CD8-positive, alpha-beta memory T cell (primary cell): Measurements from ENCODE around the gene TOPBP1. TPM values are rescaled to one million over a fixed set of nuclear protein-coding genes. Genes with fewer than 3 reads are reported as not detected.

Source experiments
- CTCF ChIA-PET: fragments of 350-600 bp; sonication (Branson Sonifier 250); formaldehyde crosslinking; loops from one replicate; lab custom pipeline; 2021; ENCODE audit warnings: antibody characterized with exemption; lab: Charles Lee
- POLR2A ChIA-PET: fragments of 350-600 bp; sonication (Branson Sonifier 250); formaldehyde crosslinking; loops from one replicate; lab custom pipeline; 2021; ENCODE audit warnings: antibody characterized with exemption; lab: Charles Lee
- DNase-seq, 5 donors: peaks; one replicate each; pipeline versions ENCODE4 v3.0.0 to v3.0.0-alpha.2; 2020 to 2022; ENCODE audit warnings: mixed read lengths in 1 of 5
- H3K27ac ChIP-seq: one replicate; pipeline ENCODE4 v1.7.0; 2013; ENCODE audit warnings: low read depth, mild to moderate bottlenecking, low read length, moderate library complexity
- H3K27me3 ChIP-seq: 2 replicates; pipeline ENCODE4 v1.7.0; 2013; ENCODE audit warnings: low read length, mild to moderate bottlenecking; ENCODE audit not compliant: insufficient read depth, poor library complexity, severe bottlenecking
- H3K36me3 ChIP-seq: 2 replicates; pipeline ENCODE4 v1.7.0; 2013; ENCODE audit warnings: mild to moderate bottlenecking, low read length, moderate library complexity; ENCODE audit not compliant: insufficient read depth
- H3K4me1 ChIP-seq: 2 replicates; pipeline ENCODE4 v1.7.0; 2013; ENCODE audit warnings: mild to moderate bottlenecking, low read length, moderate library complexity; ENCODE audit not compliant: insufficient read depth
- H3K4me3 ChIP-seq: 2 replicates; pipeline ENCODE4 v1.7.0; 2013; ENCODE audit warnings: mild to moderate bottlenecking, low read length
- H3K9me3 ChIP-seq: 2 replicates; pipeline ENCODE4 v1.7.0; 2013; ENCODE audit warnings: mild to moderate bottlenecking, low read length
- H3K27ac Mint-ChIP-seq, 8 donors: one replicate each; pipeline ENCODE4 v1.8.0; 2020 to 2021; ENCODE audit warnings: mixed read lengths in 8 of 8, mild to moderate bottlenecking in 6 of 8, inconsistent platforms in 3 of 8, moderate library complexity in 3 of 8
- H3K27me3 Mint-ChIP-seq, 2 donors: one replicate each; pipeline ENCODE4 v1.8.0; 2020 to 2021; ENCODE audit warnings: mixed read lengths in 2 of 2, mild to moderate bottlenecking in 1 of 2, moderate library complexity in 1 of 2
- H3K36me3 Mint-ChIP-seq, 3 donors: one replicate each; pipeline ENCODE4 v1.8.0; 2020 to 2021; ENCODE audit warnings: mixed read lengths in 3 of 3, inconsistent platforms in 1 of 3, mild to moderate bottlenecking in 1 of 3
- H3K4me1 Mint-ChIP-seq, 3 donors: one replicate each; pipeline ENCODE4 v1.8.0; 2020 to 2021; ENCODE audit warnings: mixed read lengths in 3 of 3, inconsistent platforms in 1 of 3, mild to moderate bottlenecking in 1 of 3
- H3K4me3 Mint-ChIP-seq, 7 donors: one replicate each; pipeline ENCODE4 v1.8.0; 2020 to 2021; ENCODE audit warnings: mixed read lengths in 7 of 7, mild to moderate bottlenecking in 6 of 7, moderate library complexity in 4 of 7, inconsistent platforms in 2 of 7
- H3K9me3 Mint-ChIP-seq, 5 donors: one replicate each; pipeline ENCODE4 v1.8.0; 2020 to 2022; ENCODE audit warnings: mixed read lengths in 5 of 5, mild to moderate bottlenecking in 3 of 5, moderate library complexity in 2 of 5, inconsistent platforms in 1 of 5
- polyA plus RNA-seq: library from polyadenylated mRNA; unstranded; fragments of 300-500 nt; fragmentation: Illumina TruSeq; gene quantifications from one replicate; pipeline ENCODE4 v1.2.3, GENCODE V29; 2021
- total RNA-seq, 2 experiments: library from RNA; stranded (reverse); gene quantifications; one replicate each; pipeline ENCODE4 v1.2.3, GENCODE V29; 2021

The TOPBP1 gene
- total and polyA plus RNA-seq, 3 experiments from 2014 or later = 11.3 to 72.6 (median 72.0) TPM

DNA sequence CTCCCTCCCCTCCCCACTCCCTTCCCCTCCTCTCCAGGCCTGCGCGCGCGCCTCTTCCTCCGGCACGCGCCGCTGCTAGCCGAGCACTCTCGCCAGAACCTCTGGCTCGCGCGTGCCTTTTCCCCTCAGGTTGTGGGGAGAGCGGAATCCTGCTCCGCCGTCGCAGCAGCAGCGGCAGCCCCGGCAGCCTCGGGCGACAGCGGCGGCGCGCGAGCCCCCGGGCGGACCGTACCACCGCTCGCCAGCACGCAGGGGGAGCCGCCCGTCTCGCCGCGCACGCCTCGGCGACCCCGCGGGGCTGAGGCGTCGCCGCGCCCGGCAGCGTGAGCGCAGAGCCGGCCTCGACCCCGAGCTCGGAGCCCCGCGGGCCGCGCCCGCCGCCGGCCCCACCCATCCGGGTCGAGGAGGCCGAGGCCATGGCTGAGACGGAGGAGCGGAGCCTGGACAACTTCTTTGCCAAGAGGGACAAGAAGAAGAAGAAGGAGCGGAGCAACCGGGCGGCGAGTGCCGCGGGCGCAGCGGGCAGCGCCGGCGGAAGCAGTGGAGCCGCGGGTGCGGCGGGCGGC is 88.0 kb downstream of the TOPBP1 start, which contains the start of gene CDV3:
Gene CDV3 (plus strand): TSS at position 58 of the 566 bp plus-strand sequence. CDS start 359 bp downstream, at position 417.
- peaks cover 8 to 43% (median 10%) of the 10 kb centered on the region in 3 donors for H3K36me3 Mint-ChIP-seq
- peak within 1 kb of the TSS; percentile 95 for H3K27ac ChIP-seq
- DNase-seq = peak in 2 of 5 donors; percentile 89 to 92
- ChIA-PET POLR2A (interaction anchor here (0.6 to 4.4 kb wide), 23 partner anchors 10 to 1731 kb away, joined by 3 to 50 read pairs (median 4); partner anchors contain the start of genes ANAPC13, CEP63, DNAJC13 and TOPBP1), CTCF (interaction anchor here (0.9 to 2.5 kb wide), 8 partner anchors 66 to 125 kb away, joined by 3 to 13 read pairs (median 3); partner anchors contain the start of gene TOPBP1)
- peak within 1 kb of the TSS; percentile 89 to 99 (median 97) for H3K4me3 Mint-ChIP-seq
- peak within 1 kb of the TSS; percentile 95 to 100 (median 99) for H3K27ac Mint-ChIP-seq
- peaks cover 0 to 3% of the 10 kb centered on the region in 2 donors for H3K27me3 Mint-ChIP-seq
- no peaks in the 10 kb centered on the region for H3K9me3 ChIP-seq
- peaks cover 23% of the 10 kb centered on the region for H3K36me3 ChIP-seq
- peaks cover 47% of the 10 kb centered on the region for H3K4me1 ChIP-seq
- H3K9me3 Mint-ChIP-seq = no peaks in the 10 kb centered on the region
- peaks cover 57 to 65% (median 59%) of the 10 kb centered on the region in 3 donors for H3K4me1 Mint-ChIP-seq
- peak within 1 kb of the TSS; percentile 85 for H3K4me3 ChIP-seq
- no peaks in the 10 kb centered on the region for H3K27me3 ChIP-seq

DNA sequence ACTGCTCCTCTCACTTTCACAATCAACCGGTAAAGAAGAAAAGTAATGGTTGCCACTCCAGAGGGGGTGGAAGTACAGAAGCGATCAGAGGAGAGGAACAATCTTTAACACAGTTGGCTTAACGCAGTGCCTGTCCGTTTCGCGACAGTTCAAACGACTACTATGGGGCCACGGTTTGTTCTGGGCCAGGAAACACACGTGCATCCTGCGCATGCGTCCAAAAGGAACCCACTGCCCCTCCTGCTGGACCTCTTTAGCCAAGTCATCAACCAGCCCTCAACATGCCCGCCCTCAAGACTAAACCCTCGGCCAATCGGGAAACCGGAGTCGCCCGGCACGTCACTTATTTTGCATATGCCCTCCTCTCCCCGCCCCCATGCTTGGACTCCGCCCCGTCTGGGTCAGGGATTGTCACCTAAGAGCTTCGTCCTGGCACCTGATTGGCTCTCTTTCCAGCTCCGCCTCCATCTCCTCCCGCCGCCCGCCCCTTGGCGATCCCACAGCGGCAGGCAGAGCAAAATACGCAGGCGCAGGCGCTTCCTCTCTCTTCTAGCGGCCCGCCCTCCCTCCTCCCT is 88.6 kb downstream of the TOPBP1 start:
- no peaks in the 10 kb centered on the region for H3K9me3 Mint-ChIP-seq
- H3K27me3 ChIP-seq = no peaks in the 10 kb centered on the region
- H3K4me1 ChIP-seq = peaks cover 41% of the 10 kb centered on the region
- CTCF ChIA-PET = interaction anchor here (0.9 to 2.5 kb wide), 9 partner anchors 14 to 149 kb away, joined by 3 to 13 read pairs (median 5); partner anchors contain the start of gene TOPBP1
- peak overlapping the region; percentile 79 for H3K27ac ChIP-seq
- H3K4me1 Mint-ChIP-seq = peaks cover 51 to 59% (median 53%) of the 10 kb centered on the region in 3 donors
- peak; percentile 100 for DNase-seq
- H3K4me3 Mint-ChIP-seq = peak overlapping the region; percentile 79 to 94 (median 89)
- POLR2A ChIA-PET = interaction anchor here (0.6 to 4.4 kb wide), 22 partner anchors 11 to 1731 kb away, joined by 3 to 50 read pairs (median 4); partner anchors contain the start of genes ANAPC13, CEP63, DNAJC13 and TOPBP1
- no peaks in the 10 kb centered on the region for H3K9me3 ChIP-seq
- peak overlapping the region; percentile 48 for H3K4me3 ChIP-seq
- H3K27ac Mint-ChIP-seq = peak overlapping the region; percentile 95 to 100 (median 99)
- H3K36me3 Mint-ChIP-seq = peaks cover 8 to 37% (median 10%) of the 10 kb centered on the region in 3 donors
- peaks cover 0 to 3% of the 10 kb centered on the region in 2 donors for H3K27me3 Mint-ChIP-seq
- H3K36me3 ChIP-seq = peaks cover 17% of the 10 kb centered on the region

- peak overlapping the region; percentile 95 to 100 (median 99) for H3K27ac Mint-ChIP-seq
- Histone ChIP-seq H3K4me1 (peaks cover 34% of the 10 kb centered on the region), H3K9me3 (no peaks in the 10 kb centered on the region), H3K27ac (peak overlapping the region; percentile 79), H3K36me3 (peaks cover 12% of the 10 kb centered on the region), H3K27me3 (no peaks in the 10 kb centered on the region), H3K4me3 (peak overlapping the region; percentile 48)
- peak in 2 of 5 donors; percentile 28 to 49 for DNase-seq
- H3K27me3 Mint-ChIP-seq = peaks cover 0 to 3% of the 10 kb centered on the region in 2 donors
- peak overlapping the region; percentile 79 to 94 (median 89) for H3K4me3 Mint-ChIP-seq
- CTCF ChIA-PET = interaction anchor here (0.8 to 2.5 kb wide), 10 partner anchors 14 to 846 kb away, joined by 3 to 13 read pairs (median 4); partner anchors contain the start of gene TOPBP1
- peaks cover 8 to 30% (median 10%) of the 10 kb centered on the region in 3 donors for H3K36me3 Mint-ChIP-seq
- H3K4me1 Mint-ChIP-seq = peaks cover 44 to 52% (median 46%) of the 10 kb centered on the region in 3 donors
- POLR2A ChIA-PET = interaction anchor here (1.0 to 4.4 kb wide), 17 partner anchors 9 to 1155 kb away, joined by 3 to 50 read pairs (median 6); partner anchors contain the start of genes ANAPC13, CEP63, DNAJC13 and TOPBP1
- H3K9me3 Mint-ChIP-seq = no peaks in the 10 kb centered on the region
Measured at GRCh38 chr3:133572158-133573053, 89.3 kb downstream of the TOPBP1 start.

DNA sequence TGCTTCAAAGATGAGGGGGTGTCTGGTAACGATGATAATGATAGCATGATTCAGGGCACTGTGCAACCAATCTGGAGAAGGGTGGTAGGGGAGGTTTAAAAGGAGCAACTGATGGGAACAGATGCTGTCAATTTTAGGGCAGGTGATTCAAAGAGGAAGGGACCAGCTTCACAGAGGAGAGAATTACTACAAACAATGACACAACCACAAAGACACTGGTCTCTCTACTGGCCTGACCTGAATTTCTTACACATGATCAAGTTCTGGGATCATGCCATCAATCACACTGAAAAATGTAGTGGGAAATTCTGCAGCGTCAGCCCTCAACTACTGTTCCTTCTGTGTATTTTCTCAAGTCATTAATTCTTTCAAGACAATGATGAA is 90.8 kb downstream of the TOPBP1 start:
- Histone ChIP-seq H3K4me1 (peaks cover 23% of the 10 kb centered on the region), H3K27ac (no peak overlapping the region), H3K36me3 (peaks cover 7% of the 10 kb centered on the region), H3K9me3 (no peaks in the 10 kb centered on the region), H3K4me3 (no peak overlapping the region), H3K27me3 (no peaks in the 10 kb centered on the region)
- Mint-ChIP-seq H3K4me1 (peaks cover 30 to 38% (median 31%) of the 10 kb centered on the region in 3 donors), H3K36me3 (peaks cover 2 to 15% (median 3%) of the 10 kb centered on the region in 3 donors), H3K4me3 (no peak overlapping the region), H3K9me3 (no peaks in the 10 kb centered on the region), H3K27me3 (peaks cover 0 to 3% of the 10 kb centered on the region in 2 donors), H3K27ac (peak overlapping the region in 7 of 8 donors; percentile 57 to 93 (median 77))
- DNase-seq = no peak
- CTCF ChIA-PET = interaction anchor here (2.4 kb wide), 1 partner anchor 83 kb away, joined by 12 read pairs; no protein-coding TSS in a partner anchor
- POLR2A ChIA-PET = interaction anchor here (1.9 kb wide), 1 partner anchor 80 kb away, joined by 13 read pairs; no protein-coding TSS in a partner anchor

DNA sequence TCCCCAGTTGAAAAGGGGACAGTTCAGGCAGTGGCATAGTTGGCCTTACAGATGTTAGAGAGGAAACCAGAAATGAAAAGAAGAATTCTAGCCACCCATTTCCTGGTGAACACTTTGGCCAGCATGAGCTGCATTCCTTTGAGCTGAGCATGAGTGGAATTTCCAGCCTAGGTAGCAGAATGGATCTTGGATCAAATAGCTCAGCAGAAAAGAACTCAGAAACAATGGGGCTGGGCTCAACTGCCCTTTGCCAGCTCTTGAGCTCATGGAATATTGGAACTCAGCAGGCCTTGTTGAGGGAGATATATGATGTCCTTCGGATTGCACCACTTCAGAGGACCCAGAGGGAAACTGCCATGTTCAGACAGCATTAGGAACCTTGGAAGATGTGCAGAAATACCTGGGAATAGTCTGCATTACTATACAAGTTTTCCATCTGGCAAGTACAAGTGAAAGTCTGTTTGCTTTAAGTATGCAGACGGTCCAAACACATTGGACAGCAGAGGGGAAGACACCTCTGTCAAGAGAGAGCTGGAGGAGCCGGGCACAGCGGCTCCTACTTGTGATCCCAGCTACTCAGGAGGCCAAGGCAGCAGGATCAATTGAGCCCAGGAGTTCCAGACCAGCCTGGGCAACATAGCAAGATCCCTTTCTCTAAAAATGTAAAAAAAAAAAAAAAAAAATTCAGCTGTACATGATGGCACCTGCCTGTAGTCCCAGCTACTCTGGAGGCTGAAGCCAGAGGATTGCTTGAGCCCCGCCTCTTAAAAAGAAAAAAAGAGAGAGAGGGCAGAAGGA is 91.4 kb downstream of the TOPBP1 start:
- H3K27ac ChIP-seq = no peak overlapping the region
- POLR2A ChIA-PET = no interaction called here

DNA sequence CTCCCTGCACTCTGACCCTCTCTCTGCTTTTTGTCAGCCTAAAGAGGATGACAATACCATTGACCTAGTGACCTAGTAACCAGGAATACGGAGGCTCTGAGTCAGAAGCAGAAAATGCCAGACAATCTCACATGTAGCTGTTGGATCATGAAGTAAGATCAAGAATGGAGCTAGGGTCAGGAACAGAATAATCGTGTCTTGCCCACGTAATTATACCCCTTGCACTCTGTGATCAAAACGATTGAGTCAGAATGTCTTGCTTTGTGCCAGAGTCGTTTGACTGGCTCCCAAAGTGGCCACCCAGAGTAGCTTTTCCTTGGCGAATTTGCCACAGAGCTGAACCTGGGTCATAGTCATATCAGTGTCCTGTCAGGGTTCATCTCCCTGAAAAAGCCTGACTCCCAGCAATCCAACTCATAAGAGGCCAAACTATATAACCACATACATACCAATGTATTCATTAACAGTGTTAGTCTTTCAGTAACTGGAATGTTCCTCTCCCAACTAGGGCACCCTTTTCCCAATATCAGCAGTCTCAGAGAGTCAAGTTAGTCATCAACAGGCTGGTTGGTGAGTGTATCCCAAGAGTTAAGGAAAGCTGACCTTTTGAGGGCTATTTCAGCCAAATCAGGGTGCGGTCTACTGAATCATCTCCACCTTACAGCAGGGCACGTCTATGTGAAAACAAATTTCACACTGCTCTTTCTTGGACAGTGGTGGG is 93.3 kb downstream of the TOPBP1 start:
- Mint-ChIP-seq H3K4me3 (no peak overlapping the region), H3K27ac (peak overlapping the region in 2 of 8 donors; percentile 12 to 43), H3K9me3 (no peaks in the 10 kb centered on the region), H3K4me1 (peaks cover 16 to 24% (median 16%) of the 10 kb centered on the region in 3 donors), H3K27me3 (peaks cover 0 to 4% of the 10 kb centered on the region in 2 donors), H3K36me3 (no peaks in the 10 kb centered on the region)
- ChIA-PET POLR2A (no interaction called here), CTCF (interaction anchor here (0.7 to 2.4 kb wide), 3 partner anchors 22 to 81 kb away, joined by 3 to 12 read pairs (median 3); no protein-coding TSS in a partner anchor)
- no peak for DNase-seq
- Histone ChIP-seq H3K36me3 (no peaks in the 10 kb centered on the region), H3K27ac (no peak overlapping the region), H3K9me3 (no peaks in the 10 kb centered on the region), H3K27me3 (no peaks in the 10 kb centered on the region), H3K4me1 (peaks cover 12% of the 10 kb centered on the region), H3K4me3 (no peak overlapping the region)

More for the DNA sequence above, 91.4 kb downstream of the TOPBP1 start:
- H3K4me3 ChIP-seq = no peak overlapping the region
- no peaks in the 10 kb centered on the region for H3K27me3 ChIP-seq
- H3K4me1 Mint-ChIP-seq = peaks cover 25 to 32% (median 25%) of the 10 kb centered on the region in 3 donors
- H3K27me3 Mint-ChIP-seq = peaks cover 0 to 4% of the 10 kb centered on the region in 2 donors
- peak overlapping the region in 2 of 7 donors; percentile 9 to 21 for H3K4me3 Mint-ChIP-seq
- no peaks in the 10 kb centered on the region for H3K9me3 Mint-ChIP-seq
- peaks cover 0 to 10% (median 1%) of the 10 kb centered on the region in 3 donors for H3K36me3 Mint-ChIP-seq
- CTCF ChIA-PET = interaction anchor here (2.4 kb wide), 1 partner anchor 82 kb away, joined by 12 read pairs; no protein-coding TSS in a partner anchor
- H3K4me1 ChIP-seq = peaks cover 18% of the 10 kb centered on the region
- DNase-seq = no peak
- no peaks in the 10 kb centered on the region for H3K9me3 ChIP-seq
- peaks cover 4% of the 10 kb centered on the region for H3K36me3 ChIP-seq
- H3K27ac Mint-ChIP-seq = peak overlapping the region in 7 of 8 donors; percentile 57 to 81 (median 76)
